IMR-90 (cell line): ENCODE measurements around the gene DUS1L.

Experiments used
- CEBPB ChIP-seq: IDR thresholded peaks from 2 replicates; pipeline ENCODE4 v1.6.1; 2012; ENCODE audit warnings: low read depth, low read length, improper control_type of control experiment
- CTCF ChIP-seq: conservative IDR thresholded peaks from 2 replicates; pipeline ENCODE4 v1.5.1; 2012; ENCODE audit warnings: mild to moderate bottlenecking, low read depth, low read length, improper control_type of control experiment
- MXI1 ChIP-seq: IDR thresholded peaks from 2 replicates; pipeline ENCODE4 v1.6.1; 2012; ENCODE audit warnings: low read depth, mild to moderate bottlenecking, low read length, moderate library complexity, borderline replicate concordance
- USF2 ChIP-seq: fragments of 150-350 bp; IDR thresholded peaks from 2 replicates; pipeline ENCODE4 v1.6.1; 2017; ENCODE audit warnings: mild to moderate bottlenecking, antibody characterized with exemption, low read length, low read depth
- TF ChIP-seq, protein P1 (sequence below): fragments of 150-350 bp; IDR thresholded peaks from 2 replicates; pipeline ENCODE4 v1.6.1; 2016; ENCODE audit warnings: low read depth, mild to moderate bottlenecking, low read length, moderate library complexity, borderline replicate concordance

DNA sequence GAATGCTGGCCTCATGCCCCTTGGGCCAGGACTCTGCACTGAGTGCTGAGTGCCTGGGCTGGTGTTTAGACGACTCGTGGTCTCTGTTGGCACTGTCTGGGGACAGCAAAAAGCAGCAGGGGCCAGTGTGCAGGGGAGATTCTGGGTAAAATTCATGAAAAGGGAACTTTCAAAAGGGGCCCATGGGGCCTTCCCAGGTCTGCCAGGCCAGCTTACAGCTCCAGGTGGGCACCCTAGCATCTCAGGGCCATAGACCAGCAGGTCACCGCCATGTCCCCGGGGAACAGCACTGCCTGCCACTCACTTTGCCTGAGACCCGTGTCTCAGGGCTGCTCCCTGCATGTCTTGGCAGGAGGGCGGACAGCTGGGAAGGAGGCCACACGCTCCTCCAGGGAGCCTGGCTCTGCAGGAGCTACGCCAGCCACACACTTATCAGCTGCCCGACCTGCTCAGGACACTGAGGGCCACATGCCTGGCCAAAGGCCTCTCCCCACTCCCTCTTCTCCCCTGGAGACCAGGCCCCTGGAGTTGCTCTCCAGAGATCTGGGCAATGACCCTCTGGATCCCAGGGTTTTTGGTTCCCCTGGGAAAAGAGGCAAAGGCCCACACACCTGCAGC lies 41.2 kb upstream of the DUS1L start:
- TF ChIP-seq, protein P1, sequence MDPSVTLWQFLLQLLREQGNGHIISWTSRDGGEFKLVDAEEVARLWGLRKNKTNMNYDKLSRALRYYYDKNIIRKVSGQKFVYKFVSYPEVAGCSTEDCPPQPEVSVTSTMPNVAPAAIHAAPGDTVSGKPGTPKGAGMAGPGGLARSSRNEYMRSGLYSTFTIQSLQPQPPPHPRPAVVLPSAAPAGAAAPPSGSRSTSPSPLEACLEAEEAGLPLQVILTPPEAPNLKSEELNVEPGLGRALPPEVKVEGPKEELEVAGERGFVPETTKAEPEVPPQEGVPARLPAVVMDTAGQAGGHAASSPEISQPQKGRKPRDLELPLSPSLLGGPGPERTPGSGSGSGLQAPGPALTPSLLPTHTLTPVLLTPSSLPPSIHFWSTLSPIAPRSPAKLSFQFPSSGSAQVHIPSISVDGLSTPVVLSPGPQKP: no peak
- TF ChIP-seq CTCF (no peak), USF2 (no peak), CEBPB (no peak), MXI1 (no peak)
